M059J (cell line): ENCODE measurements around the gene GBA3. TPM values are rescaled to one million over a fixed set of nuclear protein-coding genes. Genes with fewer than 3 reads are reported as not detected.

Source experiments
- DNase-seq: peaks from one replicate; pipeline ENCODE4 v3.0.0-alpha.2; 2012; ENCODE audit warnings: low read depth
- total RNA-seq: library from RNA; depleted of rRNA; stranded (reverse); fragments of >200 nt; shearing (Covaris generic); gene quantifications from 2 replicates; pipeline ENCODE4 v1.2.3, GENCODE V29; 2014

GBA3 gene
- total RNA-seq, 1 experiment from 2014 or later: not detected

DNA sequence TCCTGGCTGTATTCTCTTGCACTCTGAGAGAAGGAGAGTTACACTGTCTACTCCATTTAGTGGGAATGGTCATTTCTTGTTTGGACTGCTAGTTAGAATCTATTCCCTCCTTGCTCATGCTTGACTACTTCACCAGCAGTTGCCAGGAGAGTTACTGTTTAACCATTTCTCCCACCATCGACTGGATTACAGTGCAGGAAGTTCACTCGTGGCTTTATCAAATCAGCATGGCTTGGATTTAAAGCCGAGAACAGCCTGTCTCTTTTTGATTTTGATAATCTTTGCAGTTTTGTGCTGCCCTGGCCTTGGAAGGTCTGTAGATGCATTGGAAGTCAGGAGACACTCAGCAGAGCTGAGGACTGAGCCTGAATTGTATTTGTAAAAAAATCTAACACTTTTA lies 3.2 kb downstream of the GBA3 start:
- DNase-seq: no peak

DNA sequence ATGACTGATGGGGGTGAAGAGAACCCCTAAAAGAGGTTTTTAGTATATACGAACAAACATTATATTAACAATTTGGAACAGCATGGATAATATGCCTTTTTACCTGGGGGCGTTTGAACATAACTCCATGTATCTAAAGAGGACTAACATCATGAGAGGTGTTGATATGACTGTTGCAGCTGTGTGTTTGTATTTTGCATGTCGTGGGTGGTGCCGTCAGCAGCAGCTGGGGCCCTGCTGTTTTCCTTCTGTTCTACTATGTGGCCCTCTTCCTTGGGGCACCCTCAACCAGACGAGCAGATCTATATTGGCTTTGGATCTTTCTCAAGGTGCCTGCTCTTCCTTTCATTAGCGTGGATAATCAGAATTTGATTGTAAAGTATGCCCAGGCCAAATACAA lies 11.2 kb downstream of the GBA3 start:
- DNase-seq: no peak

DNA sequence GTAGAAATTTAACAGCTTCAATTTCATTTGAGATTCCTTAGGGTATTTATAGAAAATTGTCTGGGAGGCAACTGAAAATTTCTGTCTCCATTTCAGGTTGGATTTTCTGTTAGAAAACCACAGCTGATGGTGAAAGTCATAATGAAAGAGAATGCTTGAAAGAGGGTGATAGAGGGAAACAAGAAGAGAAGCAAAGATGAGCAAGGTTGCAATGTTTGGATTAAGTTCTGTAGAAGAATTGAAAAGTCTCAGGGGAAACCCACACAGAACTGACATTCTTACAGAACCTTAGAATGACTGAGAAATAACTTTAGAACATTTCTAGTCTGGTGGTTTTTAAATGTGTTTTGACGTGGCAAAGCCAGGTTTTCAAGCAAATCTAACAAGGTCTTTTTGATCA lies 14.7 kb downstream of the GBA3 start:
- DNase-seq: no peak

DNA sequence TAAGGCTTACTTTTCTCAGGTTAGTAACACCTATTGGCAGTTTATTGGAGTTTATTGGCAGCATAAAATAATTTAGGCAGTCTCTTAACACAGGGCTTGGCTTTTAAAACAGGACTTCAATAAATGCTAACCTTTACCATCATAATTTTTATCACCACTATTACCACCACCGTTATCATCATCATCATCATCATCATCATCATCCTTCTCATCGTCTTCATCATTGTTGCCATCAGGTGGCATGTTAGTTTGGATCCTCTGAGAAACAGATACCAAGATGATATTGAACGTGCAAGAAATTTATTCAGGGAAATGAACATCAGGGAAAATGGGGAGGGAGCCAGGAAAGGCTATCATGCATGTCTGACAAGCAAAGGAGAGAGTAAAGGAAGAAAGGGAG lies 16.2 kb downstream of the GBA3 start:
- DNase-seq: no peak

DNA sequence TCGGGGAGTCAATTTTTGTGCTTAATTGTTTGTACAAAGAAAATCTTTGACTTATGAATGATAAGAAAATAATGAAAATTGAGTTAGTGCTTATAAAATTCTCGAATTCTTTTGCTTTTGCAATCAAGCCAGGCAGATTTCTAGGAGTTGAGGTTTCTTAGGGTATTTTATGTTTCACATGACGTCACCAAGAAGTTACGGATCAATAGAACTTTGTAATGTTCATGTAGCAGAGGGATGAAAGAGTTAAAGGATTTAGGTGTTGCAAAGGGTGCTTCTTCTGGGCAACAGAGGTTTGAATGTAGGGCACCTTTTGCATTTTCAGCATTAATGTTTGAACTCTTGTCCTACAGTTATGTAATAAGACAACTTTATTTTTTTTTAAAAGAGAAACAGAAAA lies 19.4 kb downstream of the GBA3 start:
- no peak for DNase-seq

DNA sequence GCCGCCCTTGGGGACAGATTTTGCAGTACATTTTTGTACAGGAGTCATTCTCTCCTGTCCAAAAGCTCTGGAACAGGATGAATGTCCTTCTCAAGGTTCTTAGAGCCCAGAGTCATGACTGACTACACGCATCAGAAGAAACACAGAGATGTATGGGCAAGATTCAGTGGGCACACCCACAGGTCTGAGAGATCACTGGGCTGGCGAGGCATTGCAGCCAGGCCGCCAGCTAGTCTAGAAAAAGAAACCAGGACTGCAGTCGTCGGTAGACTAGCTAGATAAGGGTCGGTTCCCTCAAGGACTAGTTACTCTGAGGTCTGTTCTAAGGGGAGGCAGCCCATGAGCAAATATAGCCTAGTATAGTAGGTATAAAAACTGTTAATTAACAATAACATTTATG lies 19.8 kb downstream of the GBA3 start:
- DNase-seq: no peak

DNA sequence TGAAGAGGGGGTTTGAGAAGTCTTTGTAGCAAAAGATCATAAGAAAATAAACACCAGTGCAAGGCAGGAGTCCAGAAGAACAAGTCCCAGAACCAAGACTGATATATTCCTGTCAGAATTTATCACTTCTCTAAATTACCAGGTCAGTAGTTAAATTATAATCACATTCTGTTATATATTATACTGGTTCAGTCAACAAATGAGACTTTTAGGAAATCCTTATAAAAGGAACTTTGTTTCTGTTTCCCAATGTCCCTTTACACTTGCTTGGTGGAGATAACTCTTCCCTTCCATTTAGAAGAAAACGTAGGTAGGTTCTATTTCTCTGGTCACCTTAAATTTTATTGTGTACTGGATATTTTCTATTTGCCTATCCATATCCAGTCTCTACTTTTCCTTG lies 21.1 kb downstream of the GBA3 start:
- DNase-seq: no peak

DNA sequence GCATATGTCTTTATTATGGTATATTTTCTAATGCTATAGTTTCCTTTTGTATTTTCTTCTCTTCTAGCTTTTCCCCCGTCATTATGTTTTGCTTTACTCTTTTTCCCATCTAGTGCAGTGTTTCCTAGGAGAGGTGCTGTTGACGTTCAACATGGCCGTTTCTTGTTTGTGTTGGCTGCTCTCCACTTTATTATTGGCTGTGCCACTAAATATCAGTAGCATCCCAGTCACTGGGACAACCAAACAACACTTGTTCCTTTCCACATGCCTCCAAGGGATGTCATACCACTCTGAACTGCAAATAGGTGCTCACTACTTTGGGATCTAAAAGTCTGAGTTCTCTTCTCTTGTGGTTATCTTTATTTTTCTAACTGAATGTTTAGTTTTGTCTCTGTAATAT lies 26.5 kb downstream of the GBA3 start:
- peak; percentile 8 for DNase-seq

DNA sequence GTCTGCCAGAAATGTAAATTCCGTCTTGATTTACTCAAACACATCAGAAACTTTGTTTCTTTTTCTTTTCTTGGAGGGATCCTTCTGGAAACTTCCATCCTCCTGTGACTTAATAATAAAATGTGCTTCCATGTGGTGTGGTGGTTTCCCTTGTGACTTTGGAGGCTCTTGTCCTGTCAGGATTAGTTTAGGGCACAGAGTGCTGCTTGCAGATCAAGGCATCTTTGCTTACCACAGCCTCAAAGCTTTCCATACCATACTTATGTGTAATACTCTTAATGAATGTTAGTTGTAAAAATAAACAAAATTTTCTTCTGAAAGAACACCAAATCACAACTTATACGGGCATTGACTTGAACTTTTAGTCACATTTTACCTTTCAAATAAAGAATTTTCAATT lies 27.4 kb downstream of the GBA3 start:
- peak; percentile 24 for DNase-seq

DNA sequence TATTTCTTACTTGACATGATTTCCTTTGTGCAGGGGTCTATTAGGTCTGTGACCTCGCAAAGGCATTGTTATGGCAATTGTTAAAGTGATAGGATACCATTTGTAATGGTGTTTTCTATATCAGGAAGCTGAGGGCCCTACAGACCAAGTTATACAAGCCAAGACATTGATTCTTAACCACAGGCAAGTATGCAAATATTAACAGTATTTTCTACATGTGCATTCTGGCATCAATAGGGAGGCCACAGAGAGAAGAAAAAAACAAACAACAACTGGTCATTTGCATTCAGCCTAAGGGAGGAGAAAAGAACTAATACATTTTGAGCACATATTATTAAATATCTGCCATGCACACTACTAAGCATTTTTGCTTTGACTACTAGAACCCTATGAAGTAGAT lies 28.5 kb downstream of the GBA3 start:
- DNase-seq: no peak

DNA sequence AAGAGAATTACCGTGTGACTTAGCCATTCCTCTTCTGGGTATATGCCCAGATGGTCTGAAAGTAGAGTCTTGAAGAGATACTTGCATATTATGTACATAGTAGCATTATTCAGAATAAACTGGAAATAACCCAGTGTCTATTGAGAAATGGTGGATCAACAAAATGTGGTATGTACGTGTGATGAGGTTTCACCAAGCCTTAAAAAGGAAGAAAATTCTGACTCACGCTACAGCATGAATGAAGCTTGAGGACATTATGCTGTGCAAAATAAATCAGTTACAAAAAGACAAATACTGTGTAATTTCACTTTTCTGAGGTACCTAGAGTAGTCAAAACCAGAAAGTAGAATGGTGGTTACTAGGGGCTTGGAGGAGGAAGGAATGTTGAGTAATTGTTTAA lies 37.3 kb downstream of the GBA3 start:
- DNase-seq: no peak

DNA sequence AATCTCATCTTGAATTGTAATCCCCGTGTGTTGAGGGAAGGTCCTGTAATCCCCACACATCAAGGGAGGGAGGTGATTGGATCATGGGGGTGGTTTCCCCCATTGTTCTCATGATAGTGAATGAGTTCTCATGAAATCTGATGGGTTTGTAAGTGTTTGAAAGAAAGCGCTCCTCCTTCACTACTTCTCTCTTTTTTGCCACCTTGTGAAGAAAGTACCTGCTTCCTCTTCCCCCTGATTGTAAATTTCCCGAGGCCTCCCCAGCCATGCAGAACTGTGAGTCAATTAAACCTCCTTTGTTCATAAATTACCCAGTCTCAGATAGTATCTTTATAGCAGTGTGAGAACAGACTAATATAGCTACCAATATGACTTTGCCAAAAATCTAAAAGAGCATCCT lies 41.1 kb downstream of the GBA3 start:
- no peak for DNase-seq

DNA sequence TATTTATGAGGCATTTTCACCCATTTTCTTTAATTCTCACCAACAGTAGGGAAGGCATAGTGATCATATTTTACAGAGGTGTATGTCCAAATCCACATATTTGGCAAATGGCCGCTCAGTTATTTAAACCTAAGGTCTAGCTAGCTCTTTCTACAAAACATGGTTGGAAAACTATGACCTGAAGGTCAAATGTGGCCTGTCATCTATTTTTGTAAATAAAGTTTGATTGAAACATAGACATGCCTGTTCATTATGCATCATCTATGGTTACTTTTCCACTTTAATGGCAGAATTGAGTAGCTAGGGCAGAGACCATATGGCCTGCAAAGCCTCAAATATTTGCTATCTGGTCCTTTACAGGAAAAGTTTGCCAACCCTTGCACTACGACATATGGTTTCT lies 44.2 kb downstream of the GBA3 start:
- no peak for DNase-seq

DNA sequence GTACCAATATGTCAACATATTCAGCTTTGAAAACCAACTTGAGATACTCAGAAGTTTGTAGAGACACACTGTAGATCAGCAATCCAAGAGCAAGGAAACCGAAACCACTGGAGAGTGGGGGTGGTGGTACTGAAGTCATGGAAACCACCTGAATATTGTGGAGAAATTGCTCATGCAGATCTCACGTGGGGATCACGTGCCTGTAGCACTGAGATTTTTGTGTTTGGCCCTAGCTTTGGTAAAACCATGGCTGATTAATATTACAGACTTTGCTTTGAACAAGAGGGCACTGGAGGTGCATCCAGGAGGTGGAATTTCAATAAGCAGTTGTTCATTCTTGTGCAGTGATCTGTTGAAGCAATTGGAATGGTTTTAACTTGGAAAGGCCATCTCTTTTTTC lies 47.2 kb downstream of the GBA3 start:
- DNase-seq: peak; percentile 34

DNA sequence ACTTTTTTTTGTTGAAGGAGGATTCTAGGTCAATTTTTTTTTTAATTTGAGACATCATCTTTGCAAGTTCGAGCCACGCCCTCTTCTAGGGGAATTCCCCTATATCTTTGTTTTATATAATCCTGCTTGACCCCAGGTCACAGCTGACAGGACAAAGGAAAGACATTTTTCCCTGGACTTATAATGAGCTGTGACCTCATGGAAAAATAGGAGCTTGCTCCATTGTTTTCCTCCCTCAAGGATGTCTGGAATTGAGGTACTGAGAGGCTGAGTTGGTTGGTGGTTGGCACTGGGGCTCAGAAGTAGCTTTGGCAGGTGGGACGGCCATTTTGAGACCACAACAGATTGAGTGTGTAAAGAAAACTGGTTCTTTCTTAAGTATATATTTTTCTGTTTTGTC lies 49.0 kb downstream of the GBA3 start:
- peak; percentile 1 for DNase-seq

DNA sequence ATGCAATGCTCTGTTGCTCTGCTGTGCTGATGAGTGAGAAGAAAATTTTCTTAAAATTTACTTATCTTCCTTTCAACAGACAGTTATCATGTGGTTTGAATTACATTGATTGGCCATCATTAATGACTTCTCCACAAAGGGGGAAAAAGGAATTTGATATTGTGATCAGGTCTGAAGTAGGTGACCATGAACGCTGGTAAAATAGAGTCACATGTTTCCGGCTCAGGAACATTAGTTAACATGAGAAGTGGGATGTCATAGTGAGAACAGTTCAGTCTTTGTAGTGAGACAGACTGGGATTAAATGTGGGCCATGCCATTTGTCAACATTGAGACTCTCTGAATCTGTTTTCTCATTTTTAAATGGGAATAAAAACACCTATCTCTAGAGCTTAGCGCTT lies 50.6 kb downstream of the GBA3 start:
- DNase-seq: no peak

DNA sequence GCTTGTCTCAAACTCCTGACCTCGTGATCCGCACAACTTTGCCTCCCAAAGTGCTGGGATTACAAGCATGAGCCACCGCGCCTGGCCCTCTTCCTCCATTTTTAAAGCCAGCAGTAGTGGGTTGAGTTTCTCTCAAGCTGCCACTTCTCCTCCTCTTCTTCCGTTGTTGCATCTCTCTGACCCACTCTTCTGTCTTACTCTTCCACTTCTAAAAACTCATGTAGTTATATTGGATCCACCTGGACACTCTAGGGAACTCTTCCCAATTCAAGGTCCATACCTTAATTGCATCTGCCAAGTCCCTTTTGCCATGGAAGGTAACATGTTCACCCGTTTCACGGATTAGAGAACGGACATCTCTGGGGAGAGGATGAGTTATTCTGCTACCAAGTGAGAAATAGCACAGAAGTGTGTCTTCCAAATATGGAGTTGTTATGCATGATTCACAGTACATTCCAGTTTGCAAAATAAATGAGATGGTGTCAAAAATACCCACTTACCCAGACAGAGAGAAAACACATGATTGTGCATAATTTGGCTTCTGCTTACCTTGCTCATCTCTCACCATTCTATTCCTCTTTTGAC lies 51.8 kb downstream of the GBA3 start:
- no peak for DNase-seq

DNA sequence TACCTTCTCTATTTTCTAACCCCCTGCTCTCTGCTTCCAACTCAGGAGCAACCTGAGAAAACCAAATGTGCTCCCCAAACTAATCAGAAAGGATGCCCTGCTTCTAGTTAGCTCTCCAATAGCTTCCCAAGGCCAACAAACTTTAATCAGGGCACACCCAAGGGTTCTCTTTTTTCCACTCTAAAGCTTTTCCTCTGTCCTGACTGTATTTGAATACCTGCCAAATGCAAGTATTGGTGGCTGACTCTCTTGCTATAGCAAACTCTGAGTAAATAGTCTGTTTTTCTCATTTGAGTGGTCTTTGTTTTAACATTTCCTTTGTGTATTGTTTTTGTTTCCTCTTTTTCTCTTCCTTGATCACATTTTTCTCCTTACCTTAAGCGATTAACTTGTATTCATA lies 52.5 kb downstream of the GBA3 start:
- DNase-seq: no peak

DNA sequence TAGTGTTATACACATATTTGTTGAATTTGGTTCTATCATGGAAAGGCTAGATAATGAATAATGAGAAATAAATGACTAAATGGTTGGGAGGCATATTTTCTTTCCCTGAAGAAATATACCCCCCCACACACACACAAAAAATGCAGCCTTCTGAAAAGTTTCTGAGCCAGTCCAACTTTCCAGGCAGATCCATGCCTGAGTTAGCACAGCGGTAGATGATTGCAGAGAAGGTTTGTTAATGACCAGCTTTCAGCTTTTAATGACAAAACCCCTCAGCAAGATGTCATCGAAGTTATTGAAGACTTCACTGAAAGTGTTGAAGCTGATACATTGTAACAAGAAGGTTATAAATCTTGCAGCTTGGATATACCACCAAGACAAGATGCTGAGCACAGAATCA lies 61.4 kb downstream of the GBA3 start:
- no peak for DNase-seq

DNA sequence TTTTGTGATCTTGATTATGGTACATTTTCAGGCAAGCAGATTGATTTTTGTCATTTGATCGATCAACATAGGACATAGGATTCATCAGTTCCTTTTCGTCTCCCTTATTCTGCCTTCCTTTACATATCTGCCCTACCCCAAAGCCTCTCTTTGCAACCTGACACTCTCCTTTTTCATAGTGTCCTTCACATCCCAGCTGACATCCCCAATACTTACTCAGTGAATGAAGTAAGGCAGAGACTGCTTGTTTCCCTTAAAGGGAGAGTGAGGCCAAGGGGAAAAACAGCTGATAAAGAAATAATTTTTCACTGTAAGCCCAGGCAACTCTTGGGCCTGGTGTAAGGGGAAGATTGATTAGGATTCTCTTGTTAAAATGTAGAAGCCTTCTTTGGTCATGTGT lies 69.8 kb downstream of the GBA3 start:
- DNase-seq: no peak

DNA sequence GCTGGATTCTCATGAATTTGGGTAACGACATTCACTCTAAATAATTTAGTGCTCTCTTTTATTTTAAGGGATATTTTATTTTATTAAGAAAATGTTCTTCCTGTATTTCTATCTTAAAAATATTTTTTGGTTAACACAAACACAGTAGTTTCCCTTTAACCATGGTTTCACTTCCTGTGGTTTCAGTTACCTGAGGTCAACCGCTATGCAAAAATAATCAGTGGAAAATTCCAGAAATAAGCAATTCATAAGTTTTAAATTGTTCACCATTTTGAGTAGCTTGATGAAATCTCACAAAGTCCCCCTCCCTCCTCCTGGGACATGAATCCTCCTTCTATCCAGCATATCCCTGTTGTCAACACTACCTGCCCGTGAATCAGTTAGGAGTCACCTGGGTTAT lies 71.4 kb downstream of the GBA3 start:
- DNase-seq: no peak

DNA sequence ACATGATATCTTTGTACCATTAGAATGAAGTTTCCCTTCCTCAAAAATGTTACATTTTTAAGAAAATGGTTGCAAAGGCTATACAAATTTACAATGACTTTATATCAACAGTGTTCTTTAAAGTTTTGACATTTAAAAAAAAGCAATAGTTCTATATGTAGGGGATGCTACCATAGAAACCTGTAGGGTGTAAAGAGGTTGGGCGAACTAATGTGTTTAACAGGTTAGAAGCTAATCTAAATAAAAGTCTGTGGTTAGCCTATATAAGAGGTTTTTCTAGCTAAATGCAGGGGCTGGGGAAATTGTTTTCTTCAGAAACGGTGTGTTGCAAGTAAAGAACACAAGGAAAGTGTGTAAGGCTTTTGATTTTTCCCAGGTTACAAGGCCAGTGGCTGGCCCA lies 73.3 kb downstream of the GBA3 start:
- no peak for DNase-seq

DNA sequence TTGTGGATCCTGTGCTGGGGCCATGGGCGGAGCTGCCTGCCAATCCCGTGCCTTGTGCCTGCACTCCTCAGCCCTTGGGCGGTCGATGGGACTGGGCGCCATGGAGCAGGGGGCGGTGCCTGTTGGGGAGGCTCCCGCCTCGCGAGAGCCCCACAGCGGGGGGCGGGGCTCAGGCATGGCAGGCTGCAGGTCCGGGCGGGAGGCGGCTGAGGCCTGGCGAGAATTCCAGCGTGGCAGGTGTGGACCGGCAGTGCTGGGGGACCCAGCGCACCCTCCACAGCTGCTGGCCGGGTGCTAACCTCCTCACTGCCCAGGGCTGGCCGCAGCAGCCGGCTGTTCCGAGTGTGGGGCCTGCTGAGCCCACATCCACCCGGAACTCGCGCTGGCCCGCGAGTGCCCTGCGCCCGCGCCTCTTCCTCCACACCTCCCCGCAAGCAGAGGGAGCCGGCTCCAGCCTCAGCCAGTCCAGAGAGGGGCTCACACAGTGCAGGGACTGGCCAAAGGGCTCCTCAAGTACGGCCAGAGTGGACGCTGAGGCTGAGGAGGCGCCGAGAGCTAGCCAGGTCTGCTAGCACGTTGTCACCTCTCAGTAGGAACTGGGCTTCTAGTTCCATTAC lies 85.9 kb downstream of the GBA3 start:
- no peak for DNase-seq

DNA sequence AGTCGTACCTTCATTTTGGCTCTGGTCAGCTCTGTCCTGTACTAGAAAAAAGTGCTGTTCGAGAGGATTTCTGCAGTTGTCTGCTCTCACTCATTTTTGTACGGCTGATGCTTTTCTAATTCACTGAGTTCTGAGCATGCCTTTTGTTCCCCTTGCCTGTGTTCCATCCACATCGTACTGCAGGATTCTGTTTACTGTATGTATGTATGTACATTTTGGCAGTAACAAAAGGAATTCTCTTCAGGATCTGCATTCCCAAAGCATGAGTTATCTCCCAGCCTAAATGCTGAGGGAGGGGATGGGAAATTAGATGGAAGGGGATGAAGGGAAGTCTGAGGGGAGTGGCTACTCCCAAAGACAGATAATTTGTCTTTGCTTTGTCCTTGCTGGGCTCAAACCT lies 87.6 kb downstream of the GBA3 start:
- no peak for DNase-seq
